ENCODE measurements around the gene PIK3C2G.
"Not testable (repeated sequence)": the region's sequence is repeated elsewhere in the genome, so short reads cannot be mapped to it uniquely, and the experiment has no call there.

Gene PIK3C2G

DNA sequence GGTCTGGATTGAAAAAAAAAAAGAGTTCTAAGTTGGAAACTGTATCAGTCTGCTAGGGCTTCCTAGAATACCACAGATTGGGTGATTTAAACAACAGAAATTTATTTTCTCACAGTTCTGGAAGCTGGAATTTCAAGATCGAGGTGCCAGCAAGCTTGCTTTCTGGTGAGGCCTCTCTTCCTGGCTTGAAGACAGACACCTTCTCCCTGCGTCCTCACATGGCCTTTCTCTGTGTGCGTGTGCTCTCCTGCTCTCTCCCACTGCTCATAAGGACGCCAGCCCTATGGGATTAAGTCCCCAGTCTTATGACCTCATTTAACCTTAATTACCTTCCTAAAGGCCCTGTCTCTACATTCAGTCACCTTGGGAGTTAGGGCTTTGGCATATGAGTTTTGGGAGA lies 215.5 kb downstream of the PIK3C2G start:
- DNase-seq = no peak

DNA sequence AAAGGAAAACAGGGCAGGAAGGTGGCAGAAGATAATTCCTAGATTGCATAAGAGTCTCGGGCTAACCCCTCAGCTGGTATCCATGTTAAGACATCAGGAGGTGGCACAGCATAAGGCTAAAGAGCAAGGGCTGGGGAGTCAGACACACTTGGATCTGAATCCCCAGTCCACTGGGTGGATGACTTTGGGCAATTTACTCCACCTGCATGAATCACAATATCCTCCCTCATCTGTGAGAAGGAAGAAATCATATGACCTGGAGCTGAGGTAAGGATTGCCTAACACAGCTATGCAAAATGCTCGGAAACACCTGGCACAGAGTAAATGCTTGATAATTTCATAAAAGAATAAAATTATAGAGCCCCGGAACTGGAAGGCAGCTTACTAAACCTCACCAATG lies 217.9 kb downstream of the PIK3C2G start:
- DNase-seq = no peak

DNA sequence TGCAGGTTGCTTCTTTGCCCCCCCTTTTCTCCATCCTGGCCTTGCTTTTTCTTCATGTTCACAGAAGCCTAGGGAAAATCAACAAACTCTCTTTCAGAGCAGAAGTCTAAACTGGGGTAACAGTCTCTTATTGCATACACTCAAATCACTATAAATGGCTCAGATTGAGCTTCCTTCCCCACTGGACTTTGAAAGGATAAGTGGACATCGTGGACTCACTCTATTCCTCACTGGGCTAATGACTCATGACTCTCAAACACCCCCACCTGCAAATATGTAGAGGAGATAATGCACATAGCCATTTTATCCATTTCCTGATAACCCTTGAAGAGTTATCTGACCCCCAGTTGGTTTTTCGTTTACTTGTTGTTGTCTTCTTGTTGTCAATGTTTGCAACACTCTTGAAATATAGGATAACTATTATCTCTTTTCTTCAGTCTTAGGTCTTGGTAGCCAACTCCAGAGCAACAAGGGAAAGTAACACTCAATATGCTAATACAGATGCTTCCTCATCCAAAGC lies 221.3 kb downstream of the PIK3C2G start:
- DNase-seq = no peak

DNA sequence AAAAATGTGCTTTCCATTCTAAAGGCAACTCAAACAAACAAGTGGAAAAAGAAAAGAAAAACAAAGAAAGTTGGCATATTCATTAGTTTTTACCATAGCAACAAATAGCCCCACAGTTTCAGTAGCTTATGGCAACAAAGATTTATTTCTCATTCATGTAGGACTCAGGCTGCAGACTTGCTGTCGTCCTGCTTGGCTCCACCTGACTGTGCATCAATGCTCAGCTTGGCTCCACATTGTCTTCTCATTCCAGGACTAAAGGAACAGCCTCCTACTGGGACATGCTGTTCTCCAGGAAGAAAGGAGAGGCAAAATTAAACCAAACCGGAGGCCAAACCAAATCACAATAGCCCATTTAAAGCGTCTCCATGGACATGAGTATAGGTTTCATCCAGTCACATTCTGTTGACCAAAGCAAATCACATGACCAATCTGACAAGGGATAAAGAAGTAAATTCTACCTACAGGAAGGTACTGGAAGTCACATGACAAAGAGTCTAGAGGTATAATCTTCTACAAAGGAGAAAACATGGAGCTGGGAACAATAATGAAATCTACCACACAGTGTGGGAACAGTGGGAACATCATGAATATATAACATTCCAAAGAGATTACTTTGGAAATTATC lies 222.5 kb downstream of the PIK3C2G start:
- no peak for DNase-seq

DNA sequence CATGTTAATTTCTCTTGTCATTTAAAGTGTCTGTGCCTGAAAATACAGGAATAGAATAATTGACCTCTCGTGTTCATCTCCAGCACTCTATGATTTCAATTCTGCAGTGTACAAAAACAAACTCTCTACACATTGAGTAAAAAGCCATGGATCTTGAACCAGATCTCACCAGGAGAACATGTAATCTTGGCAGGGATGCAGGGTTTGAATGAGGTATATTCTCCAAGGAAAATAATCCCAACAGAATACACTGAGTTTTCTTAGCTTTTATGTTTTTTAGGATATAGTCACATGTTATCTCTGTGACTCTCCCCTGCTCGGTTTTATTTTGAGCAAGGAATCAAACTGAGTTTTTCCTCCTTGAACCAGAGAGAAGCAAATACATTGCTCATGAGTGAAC lies 224.7 kb downstream of the PIK3C2G start:
- no peak for DNase-seq

DNA sequence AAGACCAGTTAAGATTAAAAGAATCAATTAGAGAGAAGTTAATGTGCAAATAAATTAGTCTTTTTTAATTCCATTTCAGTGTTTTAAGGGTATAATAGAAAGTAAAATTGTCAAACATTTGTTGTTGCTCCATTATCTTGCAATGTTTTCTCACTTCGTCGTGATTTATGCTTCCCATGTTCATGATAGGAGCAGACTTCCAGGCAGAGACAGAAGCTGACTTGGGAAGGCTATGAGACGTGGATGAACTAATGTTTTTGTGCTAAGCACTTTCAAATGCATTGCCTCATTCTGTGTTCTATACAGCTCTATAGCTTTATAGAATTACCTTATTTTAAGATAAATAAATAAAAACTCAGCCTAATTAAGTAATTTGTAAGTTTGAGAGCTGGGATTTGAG lies 226.2 kb downstream of the PIK3C2G start:
- no peak for DNase-seq

DNA sequence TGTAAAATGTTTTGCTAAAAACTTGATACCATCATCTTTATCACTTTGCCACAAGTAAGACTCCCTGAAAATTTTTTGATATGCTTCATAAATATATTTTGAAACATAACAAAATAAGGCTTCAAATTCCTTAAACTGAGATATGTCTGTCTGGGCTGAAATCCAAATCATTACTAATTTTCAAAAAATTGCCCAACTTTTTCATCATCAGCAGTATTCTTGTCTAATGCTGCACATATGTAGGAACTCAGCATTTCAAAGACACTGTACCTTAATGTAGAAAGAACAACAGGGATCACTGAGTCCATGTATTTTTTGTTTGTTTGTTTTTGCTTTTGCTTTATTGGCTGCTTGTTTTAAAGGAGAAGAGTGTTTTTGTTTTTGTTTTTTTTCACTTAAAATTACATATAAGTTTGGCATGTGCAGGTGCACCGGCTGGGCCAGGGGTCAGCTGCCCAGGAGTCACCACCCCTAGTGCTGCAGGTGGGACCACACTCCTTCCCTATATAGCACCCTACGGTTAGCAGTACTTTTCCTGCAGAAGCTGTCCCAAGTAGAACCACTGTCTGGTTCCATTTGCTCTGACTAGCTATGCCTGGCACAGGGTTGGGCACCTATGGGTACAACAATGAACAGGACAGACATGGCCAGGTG lies 231.2 kb downstream of the PIK3C2G start:
- DNase-seq = no peak

DNA sequence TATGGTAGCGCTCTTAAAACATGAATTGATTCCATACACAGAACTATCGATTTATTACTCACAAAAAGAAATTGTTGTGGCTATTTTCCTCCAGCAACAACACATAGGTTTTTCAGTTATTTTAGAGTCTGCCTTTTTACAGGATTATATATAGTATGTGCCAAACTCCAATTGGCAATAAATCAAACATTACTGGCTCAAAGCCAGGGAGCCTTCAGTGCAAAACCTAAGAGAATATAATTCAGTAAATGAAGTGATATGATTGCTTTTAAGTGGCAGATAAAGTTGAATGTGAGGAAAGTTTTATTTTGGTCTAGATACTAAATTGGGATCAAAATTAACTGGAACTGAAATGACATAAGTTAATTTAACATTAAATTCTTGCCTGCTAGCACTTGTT lies 234.8 kb downstream of the PIK3C2G start:
- no peak for DNase-seq

DNA sequence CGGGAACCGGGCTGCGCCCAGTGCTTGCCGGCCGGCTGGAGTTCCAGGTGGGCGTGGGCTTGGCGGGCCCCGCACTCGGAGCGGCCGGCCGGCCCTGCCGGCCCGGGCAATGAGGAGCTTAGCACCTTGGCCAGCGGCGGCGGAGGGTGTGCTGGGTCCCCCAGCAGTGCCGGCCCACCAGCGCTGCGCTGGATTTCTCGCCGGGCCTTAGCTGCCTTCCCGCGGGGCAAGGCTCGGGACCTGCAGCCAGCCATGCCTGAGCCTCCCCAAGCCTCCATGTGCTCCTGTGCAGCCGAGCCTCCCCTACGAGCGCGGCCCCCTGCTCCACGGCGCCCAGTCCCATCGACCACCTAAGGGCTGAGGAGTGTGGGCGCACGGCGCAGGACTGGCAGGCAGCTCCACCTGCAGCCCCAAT lies 238.8 kb downstream of the PIK3C2G start:
- not testable (repeated sequence) for DNase-seq

DNA sequence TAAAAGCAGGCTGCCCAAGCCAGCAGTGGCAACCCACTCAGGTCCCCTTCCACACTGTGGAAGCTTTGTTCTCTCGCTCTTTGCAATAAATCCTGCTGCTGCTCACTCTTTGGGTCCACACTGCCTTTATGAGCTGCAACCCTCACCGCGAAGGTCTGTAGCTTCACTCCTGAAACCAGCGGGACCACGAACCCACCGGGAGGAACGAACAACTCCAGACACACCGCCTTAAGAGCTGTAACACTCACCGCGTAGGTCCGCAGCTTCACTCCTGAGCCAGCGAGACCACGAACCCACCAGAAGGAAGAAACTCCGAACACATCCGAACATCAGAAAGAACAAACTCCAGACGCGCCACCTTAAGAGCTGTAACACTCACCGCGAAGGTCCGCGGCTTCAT lies 239.4 kb downstream of the PIK3C2G start:
- not testable (repeated sequence) for DNase-seq

DNA sequence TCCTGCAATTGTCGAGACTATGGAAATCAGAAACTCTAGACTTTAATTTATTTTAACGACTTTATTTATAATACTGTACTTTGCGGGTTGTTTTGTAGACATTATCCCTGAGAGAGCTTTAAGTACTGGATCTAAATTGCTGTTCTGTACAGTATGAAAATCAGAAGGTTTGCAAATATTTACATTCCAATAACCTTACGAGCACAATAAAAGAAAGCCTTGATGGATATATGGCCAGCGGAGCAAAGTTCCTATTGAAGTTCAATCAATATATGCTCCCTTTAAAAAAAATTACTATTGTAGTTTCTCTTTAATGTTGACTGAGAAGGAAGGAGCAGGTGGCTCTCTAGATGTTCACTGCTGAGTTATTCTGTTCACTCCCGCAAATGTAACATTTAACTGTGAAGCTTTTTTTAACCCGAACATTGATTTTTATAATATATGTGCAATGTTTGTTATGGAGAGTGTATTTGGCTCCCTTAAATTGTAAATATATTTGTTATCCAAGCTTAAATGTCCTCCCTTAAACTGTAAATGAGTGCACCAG lies 241.2 kb downstream of the PIK3C2G start:
- no peak for DNase-seq

DNA sequence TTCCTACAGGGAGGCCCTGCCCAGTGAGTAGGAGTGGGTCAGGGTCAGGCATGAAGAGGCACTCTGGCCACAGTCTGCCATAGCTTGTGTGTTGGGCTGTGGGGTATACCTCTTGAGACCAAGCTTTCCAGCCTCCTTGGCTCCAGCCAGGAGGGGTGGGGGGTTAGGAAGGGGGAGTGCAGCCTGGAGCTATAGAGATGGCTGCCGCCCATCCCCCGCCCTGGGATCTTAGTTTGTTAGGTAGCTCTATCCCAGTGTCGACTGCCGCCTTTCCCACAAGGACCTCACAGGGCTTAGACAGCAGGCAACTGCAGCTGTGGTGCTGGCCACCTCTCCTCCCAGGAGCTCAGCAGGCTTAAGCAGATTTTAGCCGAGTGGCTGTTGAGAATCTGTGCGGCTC lies 260.1 kb downstream of the PIK3C2G start:
- no peak for DNase-seq

DNA sequence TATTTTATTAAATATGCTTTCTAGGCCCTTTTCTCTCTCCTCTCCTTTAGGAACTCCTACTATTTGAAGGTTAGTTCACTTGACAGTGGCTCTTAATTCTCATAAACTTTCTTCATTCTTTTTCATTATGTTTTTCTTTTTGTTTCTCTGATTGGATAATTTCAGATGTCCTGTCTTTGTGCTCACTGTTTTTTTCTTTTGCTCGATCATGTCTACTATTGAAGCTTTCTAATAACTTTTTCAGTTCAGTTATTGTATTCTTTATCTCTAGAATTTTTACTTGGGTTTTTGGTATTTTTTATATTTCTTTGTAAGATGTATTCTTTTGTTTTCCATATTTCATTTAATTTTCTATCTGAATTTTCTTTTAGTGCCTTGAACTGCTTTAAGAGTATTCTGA lies 261.5 kb downstream of the PIK3C2G start:
- no peak for DNase-seq

DNA sequence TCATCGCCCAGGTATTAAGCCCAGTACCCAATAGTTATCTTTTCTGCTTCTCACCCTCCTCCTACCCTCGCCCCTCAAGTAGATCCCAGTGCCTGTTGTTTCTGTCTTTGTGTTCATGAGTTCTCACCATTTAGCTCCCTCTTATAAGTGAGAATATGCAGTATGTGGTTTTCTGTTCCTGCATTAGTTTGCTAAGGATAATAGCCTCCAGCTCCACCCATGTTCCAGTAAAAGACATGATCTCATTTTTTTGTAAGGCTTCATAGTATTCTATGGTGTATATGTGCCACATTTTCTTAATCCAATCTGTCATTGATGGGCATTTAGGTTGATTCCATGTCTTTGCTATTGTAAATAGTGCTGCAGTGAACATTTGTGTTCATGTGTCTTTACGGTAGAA lies 281.2 kb downstream of the PIK3C2G start:
- not testable (repeated sequence) for DNase-seq

DNA sequence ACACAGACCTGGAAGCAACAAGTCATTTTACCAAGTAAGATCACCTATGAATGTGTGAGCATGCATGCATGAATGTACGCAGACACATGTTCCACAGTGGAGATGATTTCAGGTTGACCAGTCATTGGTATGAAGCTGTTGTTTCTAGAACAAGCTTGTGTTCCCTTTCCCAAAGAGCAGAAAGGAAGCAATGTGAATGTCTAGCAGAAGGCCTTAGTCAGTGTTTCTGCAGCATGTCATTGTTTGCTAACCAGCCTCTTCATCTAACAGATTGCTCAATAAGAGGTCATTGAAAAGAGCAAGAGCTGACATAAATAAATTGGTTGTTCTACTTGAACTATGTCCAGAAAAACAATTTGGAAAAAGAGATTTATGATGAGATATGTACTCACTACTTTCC lies 285.1 kb downstream of the PIK3C2G start:
- DNase-seq = no peak

DNA sequence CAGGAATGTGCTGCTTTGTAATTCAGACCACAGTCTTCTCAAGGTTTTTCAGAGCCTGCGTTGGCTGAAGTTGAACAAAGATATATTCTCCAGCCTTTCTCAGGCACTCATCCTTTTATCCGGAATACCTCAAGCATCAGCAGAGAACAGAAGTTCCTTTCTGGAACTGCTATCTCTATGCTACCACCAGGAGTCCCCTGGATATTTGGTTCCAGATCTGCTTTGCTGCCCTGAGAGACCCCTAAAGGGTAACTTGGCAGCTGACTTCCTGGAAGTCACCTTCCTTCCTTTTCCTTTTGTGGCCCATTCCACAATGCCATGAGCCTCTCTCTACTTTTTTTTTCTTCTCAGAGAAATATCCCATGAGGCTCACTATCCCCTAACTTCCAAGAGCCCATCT lies 288.3 kb downstream of the PIK3C2G start:
- no peak for DNase-seq

DNA sequence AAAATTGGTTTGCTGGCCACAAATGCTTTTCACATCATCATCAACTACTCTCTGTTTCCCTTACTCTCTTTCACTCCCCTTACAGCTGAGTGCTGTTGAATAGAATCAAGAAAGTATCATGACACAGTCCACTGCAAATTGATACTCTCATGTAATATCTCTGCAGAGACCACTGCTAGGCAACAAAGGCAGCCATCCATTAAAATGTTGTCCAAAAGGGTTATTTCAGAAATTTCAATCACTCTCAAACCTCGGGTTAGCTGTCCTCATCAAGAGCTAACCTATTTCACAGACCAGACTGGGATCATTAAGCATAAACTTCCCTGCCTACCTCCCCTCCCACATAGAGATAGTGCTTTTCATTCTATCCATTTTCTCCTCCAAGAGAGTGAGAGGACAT lies 289.8 kb downstream of the PIK3C2G start:
- no peak for DNase-seq

DNA sequence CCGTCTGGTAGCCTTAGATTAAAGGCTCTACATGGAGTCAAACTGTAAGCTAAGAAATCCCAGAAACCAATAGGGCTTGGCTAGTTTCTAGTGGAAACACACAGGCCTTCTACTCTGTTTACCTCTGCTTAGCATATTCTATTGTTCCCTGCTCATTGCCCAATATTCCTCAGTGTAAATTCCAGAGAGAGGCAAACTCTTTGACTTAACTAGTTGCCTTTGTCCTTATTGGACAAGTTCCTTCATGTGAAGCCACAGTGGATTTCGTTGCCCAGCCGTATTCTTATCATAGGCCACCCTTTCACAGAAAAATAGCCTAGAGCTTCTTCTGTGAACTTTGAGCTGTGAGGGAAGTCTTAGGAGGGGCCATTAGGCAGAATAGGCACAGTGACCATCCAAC lies 290.4 kb downstream of the PIK3C2G start:
- no peak for DNase-seq

DNA sequence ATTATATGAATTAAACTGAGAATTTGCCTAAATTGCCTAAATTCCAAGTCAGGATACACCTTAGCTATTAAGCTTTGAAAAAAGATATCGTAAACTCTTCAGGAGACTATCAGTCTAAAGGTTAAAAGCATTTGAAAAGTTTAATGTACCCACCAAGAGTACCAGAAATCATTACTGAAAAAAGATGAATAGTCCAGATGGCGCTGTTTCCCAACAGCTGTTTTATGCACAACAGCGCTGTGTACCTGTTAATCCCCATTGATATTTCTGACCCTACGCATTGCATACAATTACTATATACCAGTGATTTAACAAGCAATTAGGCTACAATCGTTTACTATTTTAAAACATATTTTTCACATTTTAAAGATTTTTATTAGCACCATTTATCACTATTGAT lies 291.5 kb downstream of the PIK3C2G start:
- DNase-seq = no peak

DNA sequence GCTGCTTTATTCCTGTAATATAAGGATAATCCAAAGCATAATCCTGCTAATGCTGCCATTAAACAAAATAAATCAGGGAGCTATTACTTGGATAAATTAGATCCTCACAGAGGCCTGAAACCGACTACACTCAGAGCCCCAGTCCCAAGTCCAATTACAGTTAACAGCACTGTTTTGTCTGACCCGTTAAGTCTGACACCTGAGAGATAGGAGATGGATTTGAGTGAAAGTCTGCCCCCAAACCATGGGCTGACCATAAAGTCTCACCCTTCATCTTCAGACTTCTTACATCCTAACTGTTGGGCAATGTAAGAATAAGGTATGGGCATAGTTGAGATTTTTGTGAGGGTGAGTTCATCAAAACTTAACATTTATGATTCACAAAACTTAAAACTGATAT lies 294.8 kb downstream of the PIK3C2G start:
- DNase-seq = no peak

DNA sequence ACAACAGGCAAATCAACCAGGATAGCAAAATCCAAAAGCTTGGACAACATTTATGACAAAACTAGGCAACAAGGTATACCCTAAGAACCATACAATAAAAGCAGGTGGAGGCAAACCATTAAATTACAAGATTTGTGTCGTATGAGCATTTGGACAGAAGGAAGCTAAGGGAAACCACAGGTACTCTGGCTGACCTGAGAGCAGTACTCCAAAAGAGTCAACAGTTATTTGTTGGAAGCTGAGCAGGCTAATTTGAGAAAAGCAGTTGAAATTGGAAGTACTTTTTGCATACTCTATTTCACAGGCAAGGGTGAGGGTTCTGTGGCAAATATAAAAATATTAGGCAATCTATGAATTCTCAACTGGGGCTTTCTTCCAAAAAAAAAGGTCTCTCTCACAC lies 297.9 kb downstream of the PIK3C2G start:
- no peak for DNase-seq

DNA sequence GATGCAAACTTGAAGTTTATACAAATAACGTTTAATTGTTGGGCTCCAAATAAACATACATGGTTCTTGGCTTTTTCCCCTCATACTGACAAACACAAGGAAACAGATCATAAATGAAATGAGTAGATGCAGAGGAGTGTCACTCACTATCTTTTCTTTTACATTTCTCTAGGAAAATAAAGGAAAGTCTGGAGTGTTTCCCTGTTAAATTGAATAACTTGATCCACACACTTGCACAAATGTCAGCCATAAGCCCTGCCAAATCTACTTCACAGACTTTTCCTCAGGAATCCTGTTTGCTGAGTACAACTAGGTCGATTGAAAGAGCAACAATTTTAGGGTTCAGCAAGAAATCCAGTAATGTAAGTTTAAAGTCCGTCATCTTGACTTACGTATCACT lies 301.2 kb downstream of the PIK3C2G start:
- DNase-seq = no peak

DNA sequence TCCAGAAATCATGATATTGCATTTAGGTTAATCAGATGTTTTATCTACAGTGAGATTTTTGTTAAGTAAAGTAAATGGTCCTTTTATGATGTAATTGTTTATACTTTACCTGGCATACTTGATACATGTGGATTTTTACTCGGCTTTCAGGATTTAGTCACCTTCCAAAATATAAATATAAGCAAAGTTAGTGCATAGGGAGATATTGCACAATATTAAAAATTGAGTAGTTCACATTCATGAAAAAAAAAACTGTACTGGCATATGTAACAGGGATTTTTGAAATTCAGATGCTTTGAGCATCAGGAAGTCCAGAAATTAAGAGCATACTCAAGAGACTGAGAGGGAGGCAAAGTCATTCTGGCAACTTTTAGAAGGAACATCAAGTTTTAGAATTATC lies 303.0 kb downstream of the PIK3C2G start:
- no peak for DNase-seq

DNA sequence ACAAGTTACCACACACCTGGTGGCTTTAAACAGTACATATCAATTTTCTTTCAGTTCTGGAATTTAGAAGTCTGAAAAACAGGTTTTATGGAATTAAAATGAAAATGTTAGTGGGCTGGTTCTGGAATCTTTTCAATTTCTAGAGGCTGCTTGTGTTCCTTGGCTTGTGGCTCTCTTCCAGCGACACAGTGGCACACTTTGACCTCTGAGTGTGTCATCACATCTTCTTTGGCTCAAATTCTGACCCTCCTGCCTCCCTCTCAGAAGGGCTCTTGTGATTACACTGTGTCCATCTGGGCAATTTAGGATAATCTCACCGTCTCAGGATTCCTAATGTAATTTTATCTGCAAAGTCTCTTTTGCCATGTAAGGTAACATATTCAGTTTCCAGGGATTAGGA lies 306.5 kb downstream of the PIK3C2G start:
- DNase-seq = no peak

DNA sequence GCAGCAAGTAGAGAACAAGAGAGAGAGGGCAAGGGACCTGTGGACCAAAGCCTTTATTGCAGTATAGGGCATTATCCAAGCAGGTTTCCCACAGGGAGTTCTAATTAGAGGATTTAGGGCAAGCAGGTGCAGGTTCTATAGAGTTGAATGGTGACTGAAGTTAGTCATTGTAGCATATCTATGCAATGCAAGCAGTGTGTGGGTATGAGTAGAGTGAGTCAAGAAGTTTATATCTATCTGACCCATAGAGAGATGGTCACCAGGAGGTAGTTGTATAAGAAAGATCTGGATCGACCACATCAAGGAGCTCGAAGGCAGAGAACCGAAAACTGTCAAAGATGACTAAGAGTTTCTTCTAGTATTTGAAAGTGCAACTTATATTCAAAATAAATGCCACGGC lies 309.2 kb downstream of the PIK3C2G start:
- no peak for DNase-seq
